Adrenal gland (tissue), 5 donors: Measurements from ENCODE around the gene KIF5A.

Experiments
- POLR2A ChIP-seq, 2 donors: fragments of 450-650 bp; IDR thresholded peaks; one replicate each; pipeline ENCODE4 v1.6.1; 2017; ENCODE audit warnings: antibody characterized with exemption in 2 of 2, mild to moderate bottlenecking in 2 of 2, moderate library complexity in 1 of 2
- TF ChIP-seq, protein P1 (sequence below), 6 experiments: fragments of 450-650 bp in 4 of 6; fragments of 200-600 bp in 2 of 6; sonication (generic) in 1 of 6; IDR thresholded peaks; 1 replicate in 5 of 6; 2 replicates in 1 of 6; pipeline versions ENCODE4 v1.5.1 to v1.8.0; 2016 to 2021; ENCODE audit warnings: antibody characterized with exemption in 6 of 6, mild to moderate bottlenecking in 2 of 6, moderate library complexity in 1 of 6
- donor health status: DM: no; HTN: no; CAD: no.

DNA sequence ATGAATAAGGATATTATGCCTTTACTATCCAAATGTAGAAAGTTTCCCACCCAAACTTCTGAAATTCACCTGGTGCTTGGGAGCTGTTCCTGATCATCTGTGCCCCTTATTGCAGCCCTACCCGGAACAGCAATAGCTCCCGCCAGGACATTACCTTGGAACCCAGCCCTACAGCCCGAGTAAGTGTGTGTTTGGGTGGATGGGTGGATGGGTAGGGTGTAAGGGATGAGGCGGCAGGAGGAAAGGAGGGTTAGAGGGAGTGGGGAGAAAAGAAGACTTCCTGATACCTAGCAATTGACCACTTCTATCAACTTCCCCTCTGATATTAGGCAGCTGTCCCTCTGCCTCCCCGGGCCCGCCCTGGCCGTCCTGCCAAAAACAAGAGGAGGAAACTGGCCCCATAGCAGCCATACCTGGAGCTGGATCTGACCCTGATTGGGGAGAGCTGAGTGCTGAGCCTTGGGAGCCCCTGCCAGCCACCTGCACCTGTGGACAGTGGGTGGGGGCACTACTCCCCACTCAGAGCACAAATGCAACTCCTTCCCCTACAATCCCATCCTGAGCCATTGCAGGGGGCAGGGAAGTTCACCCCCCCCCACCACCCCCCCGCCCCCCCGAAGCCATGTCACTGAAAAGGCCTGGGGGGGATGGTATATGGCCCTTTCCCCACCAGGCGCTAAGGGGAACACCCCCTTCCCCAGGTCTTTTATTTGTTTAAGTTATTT lies 20.9 kb upstream of the KIF5A start:
- TF ChIP-seq, protein P1, sequence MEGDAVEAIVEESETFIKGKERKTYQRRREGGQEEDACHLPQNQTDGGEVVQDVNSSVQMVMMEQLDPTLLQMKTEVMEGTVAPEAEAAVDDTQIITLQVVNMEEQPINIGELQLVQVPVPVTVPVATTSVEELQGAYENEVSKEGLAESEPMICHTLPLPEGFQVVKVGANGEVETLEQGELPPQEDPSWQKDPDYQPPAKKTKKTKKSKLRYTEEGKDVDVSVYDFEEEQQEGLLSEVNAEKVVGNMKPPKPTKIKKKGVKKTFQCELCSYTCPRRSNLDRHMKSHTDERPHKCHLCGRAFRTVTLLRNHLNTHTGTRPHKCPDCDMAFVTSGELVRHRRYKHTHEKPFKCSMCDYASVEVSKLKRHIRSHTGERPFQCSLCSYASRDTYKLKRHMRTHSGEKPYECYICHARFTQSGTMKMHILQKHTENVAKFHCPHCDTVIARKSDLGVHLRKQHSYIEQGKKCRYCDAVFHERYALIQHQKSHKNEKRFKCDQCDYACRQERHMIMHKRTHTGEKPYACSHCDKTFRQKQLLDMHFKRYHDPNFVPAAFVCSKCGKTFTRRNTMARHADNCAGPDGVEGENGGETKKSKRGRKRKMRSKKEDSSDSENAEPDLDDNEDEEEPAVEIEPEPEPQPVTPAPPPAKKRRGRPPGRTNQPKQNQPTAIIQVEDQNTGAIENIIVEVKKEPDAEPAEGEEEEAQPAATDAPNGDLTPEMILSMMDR (IDR thresholded peaks at IDR 0.05): no peak
- TF ChIP-seq POLR2A (IDR thresholded peaks at IDR 0.05): no peak
